ENCODE results near the gene TAF3.
A peak's percentile ranks its signal among the peaks of the same experiment; 100 is the strongest.

The TAF3 gene

DNA sequence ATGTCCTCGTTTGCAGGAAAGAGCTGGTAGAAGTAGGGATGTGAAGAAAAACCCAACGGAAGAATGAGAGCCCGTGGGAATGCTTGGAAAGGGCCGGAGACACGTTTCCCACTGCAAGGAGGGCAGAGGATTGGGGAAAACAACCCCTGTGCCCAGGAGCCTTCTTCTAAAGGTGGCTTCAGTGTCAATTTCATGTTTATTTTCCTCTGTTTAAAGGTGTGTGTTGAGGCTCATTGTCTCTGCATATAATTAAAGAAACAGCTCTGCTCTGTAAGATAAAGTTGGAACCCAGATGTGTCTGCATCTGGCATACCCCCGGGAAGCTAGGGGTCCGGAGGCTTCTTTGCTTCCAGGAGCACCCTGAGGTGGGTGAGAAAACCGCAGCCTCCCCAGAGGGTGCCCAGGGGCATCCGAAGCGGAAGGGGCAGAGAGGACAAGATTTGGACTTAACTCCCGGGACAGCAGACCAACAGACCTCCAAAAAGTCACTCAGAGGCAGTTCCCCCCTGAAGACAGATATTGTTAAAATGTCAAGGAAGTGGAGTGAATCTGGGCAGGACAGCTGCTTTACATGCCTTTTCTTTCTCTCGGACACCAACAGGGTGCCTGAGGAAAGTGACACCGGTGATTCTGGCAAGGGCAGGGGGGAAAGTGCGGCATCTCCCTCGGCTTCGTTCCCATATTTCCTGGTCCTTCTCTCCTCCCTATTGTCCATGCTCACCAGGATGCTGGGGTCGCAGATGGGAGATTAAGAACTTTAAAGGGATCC lies 227.6 kb downstream of the TAF3 start:
- Histone ChIP-seq H3K36me3 (ENCODE audit: control insufficient read depth, insufficient read depth, low read length) (no peaks in the 10 kb centered on the region), H3K4me3 (ENCODE audit: low read depth, low read length) (peak overlapping the region; percentile 48), H3K27me3 (ENCODE audit: control insufficient read depth, insufficient read depth, low read length) (peaks cover 94% of the 10 kb centered on the region), H3K9me3 (ENCODE audit: control insufficient read depth, insufficient read depth, low read length) (no peaks in the 10 kb centered on the region), H3K9ac (ENCODE audit: low read depth, low read length) (no peak overlapping the region), H3K4me1 (ENCODE audit: control insufficient read depth, insufficient read depth, low read length) (peaks cover 11% of the 10 kb centered on the region)

DNA sequence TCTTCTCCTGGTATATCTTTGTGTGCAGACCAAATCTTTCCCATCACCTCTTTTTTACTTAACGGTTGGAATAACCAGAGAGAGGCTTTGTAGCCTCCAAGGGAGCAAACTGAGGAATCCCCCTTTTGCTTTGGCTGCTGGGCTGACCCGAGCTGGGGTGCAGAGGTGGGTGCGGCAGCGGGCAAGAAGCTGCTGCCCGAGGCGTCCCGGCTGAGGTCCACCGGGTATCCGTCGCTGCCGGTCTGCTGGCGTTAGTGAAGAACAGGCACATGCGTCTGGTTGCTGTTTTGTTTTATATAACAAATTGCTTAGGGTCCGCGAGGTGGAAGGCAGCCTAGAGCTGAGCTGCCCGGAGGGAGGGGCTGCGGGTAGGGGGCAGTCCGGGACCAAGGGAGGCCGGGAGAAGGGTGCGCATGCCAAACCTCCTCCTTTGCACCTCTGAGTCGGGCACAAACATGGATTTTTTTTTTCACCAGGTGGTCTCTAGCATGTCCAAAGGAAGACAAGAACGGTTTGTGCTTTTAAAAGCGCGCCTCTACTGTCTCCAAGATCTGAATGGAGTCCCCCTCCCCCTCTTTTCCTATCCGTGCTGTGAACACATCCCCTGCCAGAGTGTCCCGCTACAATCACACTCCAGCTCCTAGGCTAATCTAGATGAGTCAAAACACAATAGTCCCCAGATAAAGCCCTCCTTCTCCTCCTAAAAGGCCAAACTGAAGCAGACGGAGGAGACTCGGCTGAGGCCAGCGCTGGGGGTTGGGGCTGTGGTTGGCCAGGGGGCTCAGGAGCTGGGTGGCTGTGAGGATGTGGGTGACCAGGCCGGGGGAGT lies 229.4 kb downstream of the TAF3 start:
- Histone ChIP-seq H3K4me3 (ENCODE audit: low read depth, low read length) (peak overlapping the region; percentile 26), H3K9ac (ENCODE audit: low read depth, low read length) (no peak overlapping the region), H3K27me3 (ENCODE audit: control insufficient read depth, insufficient read depth, low read length) (peaks cover 92% of the 10 kb centered on the region), H3K36me3 (ENCODE audit: control insufficient read depth, insufficient read depth, low read length) (no peaks in the 10 kb centered on the region), H3K9me3 (ENCODE audit: control insufficient read depth, insufficient read depth, low read length) (no peaks in the 10 kb centered on the region), H3K4me1 (ENCODE audit: control insufficient read depth, insufficient read depth, low read length) (peaks cover 11% of the 10 kb centered on the region)

DNA sequence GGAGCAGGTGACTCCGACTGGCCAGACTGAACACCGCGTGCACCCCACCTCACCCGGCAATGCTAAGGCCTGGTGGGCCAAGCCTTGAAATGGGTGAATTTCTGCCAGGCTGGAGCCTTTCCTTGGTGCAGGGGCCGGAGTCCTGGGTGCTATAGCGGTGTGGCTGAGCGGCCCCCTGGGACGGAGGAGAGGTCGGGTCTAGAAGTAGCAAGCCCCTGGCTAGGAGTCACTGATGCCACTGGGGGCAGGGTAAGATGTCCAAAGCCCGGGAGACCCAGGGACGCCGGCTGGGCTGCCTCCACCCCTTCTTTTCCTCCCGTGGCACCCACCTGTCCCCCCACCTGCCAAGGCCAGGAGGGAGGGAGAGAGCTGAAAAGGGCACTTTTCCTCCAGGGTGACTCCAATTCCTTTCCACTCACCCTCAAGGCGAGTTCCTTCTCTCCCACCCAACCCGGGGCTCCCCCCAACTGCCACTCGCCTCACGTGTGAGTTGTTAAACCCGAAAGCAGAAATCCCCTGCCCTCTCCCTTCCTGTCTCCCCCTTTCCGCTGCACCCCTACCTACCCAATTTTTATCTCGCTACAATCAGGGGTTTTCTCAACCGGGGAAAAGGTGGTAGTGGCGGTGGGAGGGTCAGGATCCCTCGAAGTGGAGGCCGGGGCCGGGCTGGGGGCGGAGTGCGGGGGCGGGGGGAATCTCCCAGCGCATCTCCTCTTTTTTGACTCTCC lies 230.1 kb downstream of the TAF3 start:
- H3K9me3 ChIP-seq (ENCODE audit: control insufficient read depth, insufficient read depth, low read length): no peaks in the 10 kb centered on the region
- peaks cover 90% of the 10 kb centered on the region for H3K27me3 ChIP-seq (ENCODE audit: control insufficient read depth, insufficient read depth, low read length)
- H3K9ac ChIP-seq (ENCODE audit: low read depth, low read length): no peak overlapping the region
- H3K36me3 ChIP-seq (ENCODE audit: control insufficient read depth, insufficient read depth, low read length): no peaks in the 10 kb centered on the region
- peaks cover 11% of the 10 kb centered on the region for H3K4me1 ChIP-seq (ENCODE audit: control insufficient read depth, insufficient read depth, low read length)
- peak overlapping the region; percentile 26 for H3K4me3 ChIP-seq (ENCODE audit: low read depth, low read length)

DNA sequence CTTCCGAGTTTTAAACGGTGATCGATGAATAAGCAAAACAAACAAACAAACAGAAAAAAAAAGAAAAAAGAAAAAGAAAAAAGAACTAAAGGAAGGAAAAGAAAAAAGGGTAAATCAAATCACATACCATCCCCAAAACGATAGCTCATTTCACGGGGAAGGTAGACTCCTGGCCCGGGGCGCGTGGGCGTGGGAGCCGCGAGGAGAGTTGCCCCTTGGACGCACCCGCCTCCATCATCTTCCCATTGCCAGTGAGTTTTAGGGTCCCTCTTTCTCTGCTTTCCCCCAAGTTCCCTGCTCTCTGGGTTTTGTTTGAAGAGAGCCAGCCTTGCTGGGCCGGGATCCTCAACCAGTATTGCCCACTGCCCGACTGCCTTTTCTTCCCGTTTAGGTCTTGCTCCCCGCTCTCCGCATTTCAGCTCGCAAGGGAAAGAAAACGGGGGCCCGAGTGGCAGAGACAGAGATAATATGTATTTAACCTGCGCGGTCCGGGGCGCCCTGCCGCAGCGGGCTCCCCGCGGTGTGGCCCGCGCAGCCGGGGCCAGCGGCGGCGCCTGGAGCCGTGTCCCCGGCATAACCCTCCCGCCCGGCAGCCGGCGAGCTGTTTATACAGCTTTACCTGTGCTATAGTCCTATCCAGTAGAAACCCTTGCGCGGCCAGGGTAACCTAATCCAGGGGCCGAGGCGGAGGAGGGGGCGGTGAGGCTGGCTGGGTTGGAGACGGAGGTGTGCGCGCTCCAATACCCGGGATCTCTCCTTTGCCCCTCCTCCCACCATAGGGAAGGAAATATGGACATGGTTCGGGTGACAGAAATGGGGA lies 230.9 kb downstream of the TAF3 start:
- Histone ChIP-seq H3K4me3 (ENCODE audit: low read depth, low read length) (peak overlapping the region; percentile 32), H3K4me1 (ENCODE audit: control insufficient read depth, insufficient read depth, low read length) (peaks cover 11% of the 10 kb centered on the region)

DNA sequence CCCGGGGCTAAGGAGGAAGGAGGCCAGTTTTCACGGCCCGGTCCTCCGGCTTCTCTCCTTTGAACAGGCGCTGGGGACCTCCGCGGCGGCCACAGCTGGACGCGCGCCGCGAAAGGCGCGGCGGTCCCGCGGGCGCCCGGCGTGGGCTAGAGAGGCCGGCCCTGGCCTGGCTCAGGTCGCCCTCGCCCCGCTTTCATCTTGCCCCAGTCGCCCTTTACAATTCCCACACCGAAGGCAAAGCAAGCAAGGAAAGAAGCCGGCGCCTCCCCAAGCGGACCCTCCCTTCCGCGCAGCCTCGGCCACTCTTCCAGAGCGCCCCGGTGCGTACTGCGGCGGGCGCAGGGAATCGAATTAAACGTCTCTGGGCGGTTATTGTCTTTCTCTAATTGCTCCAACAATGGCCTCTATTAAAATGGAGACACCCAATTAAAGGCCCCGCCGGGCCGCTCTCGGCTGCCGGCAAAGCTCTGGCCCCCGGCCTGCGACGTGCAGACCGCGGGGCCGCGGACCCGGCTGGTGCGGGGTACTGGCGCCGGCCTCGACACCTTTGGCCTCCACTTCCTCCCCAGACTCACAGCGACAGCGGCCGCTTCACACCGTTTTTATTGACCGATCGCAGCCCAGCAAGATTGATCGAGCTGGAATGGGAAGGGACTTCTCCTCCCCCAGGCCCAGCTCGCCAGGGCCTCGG lies 231.7 kb downstream of the TAF3 start:
- peaks cover 87% of the 10 kb centered on the region for H3K27me3 ChIP-seq (ENCODE audit: control insufficient read depth, insufficient read depth, low read length)
- H3K9ac ChIP-seq (ENCODE audit: low read depth, low read length): no peak overlapping the region
- H3K9me3 ChIP-seq (ENCODE audit: control insufficient read depth, insufficient read depth, low read length): no peaks in the 10 kb centered on the region
- H3K36me3 ChIP-seq (ENCODE audit: control insufficient read depth, insufficient read depth, low read length): no peaks in the 10 kb centered on the region
- H3K4me3 ChIP-seq (ENCODE audit: low read depth, low read length): peak overlapping the region; percentile 32
- peaks cover 5% of the 10 kb centered on the region for H3K4me1 ChIP-seq (ENCODE audit: control insufficient read depth, insufficient read depth, low read length)

More for the DNA sequence above, 230.9 kb downstream of the TAF3 start:
- no peaks in the 10 kb centered on the region for H3K36me3 ChIP-seq (ENCODE audit: control insufficient read depth, insufficient read depth, low read length)
- no peak overlapping the region for H3K9ac ChIP-seq (ENCODE audit: low read depth, low read length)
- H3K27me3 ChIP-seq (ENCODE audit: control insufficient read depth, insufficient read depth, low read length): peaks cover 89% of the 10 kb centered on the region
- H3K9me3 ChIP-seq (ENCODE audit: control insufficient read depth, insufficient read depth, low read length): no peaks in the 10 kb centered on the region

DNA sequence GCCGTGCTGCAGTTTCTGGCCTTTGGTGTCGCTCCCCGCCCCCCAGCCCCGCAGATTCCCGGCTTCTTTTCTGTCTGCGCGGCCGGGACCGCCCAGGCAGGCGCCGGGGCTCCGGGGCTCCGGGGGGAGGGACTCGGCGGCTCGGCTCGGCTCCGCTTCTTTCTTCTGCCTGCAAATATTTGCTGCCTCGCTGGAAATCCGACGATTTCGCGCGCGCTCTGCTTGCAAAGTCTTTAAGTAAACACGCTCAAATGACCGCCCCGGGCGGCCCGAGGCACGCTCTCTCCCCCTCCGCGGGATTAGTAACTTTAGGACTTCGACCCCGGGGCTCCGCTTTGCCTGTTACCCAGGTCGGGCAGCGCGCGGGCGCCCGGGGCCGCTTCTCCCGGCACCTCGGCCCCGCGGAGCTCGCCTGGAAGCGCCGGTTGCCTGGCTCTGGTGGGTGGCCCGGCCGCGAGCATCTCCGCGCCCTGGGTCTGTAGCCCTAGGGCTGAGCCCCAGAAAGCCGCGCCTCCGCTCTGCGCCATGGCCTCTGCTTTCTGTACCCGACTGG lies 232.3 kb downstream of the TAF3 start:
- H3K9me3 ChIP-seq (ENCODE audit: control insufficient read depth, insufficient read depth, low read length): no peaks in the 10 kb centered on the region
- peaks cover 5% of the 10 kb centered on the region for H3K4me1 ChIP-seq (ENCODE audit: control insufficient read depth, insufficient read depth, low read length)
- no peak overlapping the region for H3K9ac ChIP-seq (ENCODE audit: low read depth, low read length)
- peak overlapping the region; percentile 32 for H3K4me3 ChIP-seq (ENCODE audit: low read depth, low read length)
- peaks cover 87% of the 10 kb centered on the region for H3K27me3 ChIP-seq (ENCODE audit: control insufficient read depth, insufficient read depth, low read length)
- H3K36me3 ChIP-seq (ENCODE audit: control insufficient read depth, insufficient read depth, low read length): no peaks in the 10 kb centered on the region

DNA sequence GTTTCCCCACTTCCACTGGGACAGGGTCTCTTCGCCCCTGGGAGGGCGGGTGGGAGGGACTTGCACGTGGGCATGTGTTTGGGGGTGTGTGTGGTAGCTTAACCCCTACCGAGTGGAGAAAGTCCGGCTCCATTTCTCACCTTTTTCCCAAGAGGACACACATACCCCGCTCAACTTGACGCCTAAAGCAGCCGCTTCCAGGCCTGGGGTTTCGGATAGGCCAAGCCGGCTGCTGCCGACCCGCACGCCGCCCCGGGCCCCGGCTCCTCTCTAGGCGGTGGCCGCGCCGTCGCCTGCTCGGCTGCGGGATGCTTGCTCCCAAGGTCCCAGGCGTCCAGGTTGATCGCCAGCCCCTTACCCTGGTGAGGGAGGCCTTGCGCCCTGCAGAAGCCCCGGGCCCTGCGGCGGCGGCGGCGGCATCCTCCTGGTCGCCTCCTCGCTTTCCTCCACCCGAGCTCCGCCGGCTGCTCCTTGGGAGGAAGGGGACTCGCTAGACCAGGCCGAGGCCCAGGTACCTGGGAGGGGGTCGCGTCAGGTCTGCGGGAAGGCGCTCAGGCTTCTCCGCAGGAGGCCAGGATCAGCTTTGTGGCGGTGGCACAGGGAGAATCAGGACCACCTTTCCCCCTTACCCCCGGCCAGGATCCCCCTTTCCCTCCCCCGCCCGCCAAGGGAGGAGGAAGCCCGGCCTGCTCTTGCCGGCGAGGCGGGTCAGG lies 233.0 kb downstream of the TAF3 start:
- no peaks in the 10 kb centered on the region for H3K9me3 ChIP-seq (ENCODE audit: control insufficient read depth, insufficient read depth, low read length)
- H3K4me1 ChIP-seq (ENCODE audit: control insufficient read depth, insufficient read depth, low read length): peaks cover 2% of the 10 kb centered on the region
- peak overlapping the region; percentile 32 for H3K4me3 ChIP-seq (ENCODE audit: low read depth, low read length)
- H3K27me3 ChIP-seq (ENCODE audit: control insufficient read depth, insufficient read depth, low read length): peaks cover 86% of the 10 kb centered on the region
- no peaks in the 10 kb centered on the region for H3K36me3 ChIP-seq (ENCODE audit: control insufficient read depth, insufficient read depth, low read length)
- H3K9ac ChIP-seq (ENCODE audit: low read depth, low read length): no peak overlapping the region

DNA sequence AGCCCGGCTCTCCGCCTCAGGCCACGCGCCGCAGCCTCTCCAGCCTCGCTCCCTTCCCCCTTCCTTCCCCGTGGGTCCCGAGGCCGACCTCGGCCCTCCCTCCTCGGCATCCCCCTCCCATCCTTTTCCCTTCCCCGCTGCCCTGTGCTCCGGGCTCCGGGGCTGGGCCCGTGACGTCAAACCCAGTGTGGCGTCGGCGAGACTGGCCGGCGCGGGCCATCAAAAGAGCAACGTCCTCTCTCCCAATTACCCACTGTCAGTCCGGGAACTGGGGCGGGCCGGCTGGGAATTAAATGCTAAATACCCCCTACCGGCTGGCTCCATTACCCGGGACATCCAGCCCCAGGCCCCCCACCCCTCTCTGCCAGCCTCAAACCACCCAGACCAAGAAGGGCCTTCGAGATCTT lies 233.5 kb downstream of the TAF3 start:
- no peak overlapping the region for H3K9ac ChIP-seq (ENCODE audit: low read depth, low read length)
- H3K27me3 ChIP-seq (ENCODE audit: control insufficient read depth, insufficient read depth, low read length): peaks cover 86% of the 10 kb centered on the region
- H3K4me3 ChIP-seq (ENCODE audit: low read depth, low read length): peak overlapping the region; percentile 32

DNA sequence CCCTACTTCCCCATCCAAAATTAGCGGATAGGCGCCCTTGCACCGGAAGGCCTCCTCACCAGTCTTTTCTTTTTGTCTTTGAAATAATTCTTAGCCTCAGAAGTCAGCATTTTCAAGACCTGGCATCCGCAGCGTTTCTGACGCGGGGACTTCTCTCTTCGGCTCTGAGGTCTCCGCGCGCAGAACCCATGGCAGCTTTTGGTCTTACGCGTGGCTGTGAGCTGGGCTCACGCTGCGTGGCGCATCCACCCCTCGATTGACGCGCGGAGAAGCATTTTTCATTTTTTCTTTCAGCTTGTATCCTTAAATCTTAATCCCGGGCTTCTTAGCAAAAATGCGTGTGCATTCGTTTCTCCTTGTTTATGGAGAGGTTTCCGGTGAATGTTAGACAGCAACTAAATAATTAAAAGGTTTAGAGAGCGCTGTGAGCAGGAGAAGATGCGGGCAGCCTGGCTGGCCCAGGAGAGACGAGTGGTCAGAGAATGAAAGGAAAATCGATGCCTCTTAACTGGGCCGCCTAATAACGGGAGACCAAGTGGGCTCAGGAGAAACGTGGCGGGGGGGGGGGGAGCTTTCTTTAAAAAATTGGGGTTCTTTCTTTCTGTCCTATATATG lies 234.1 kb downstream of the TAF3 start:
- H3K4me3 ChIP-seq (ENCODE audit: low read depth, low read length): peak overlapping the region; percentile 32
- no peaks in the 10 kb centered on the region for H3K9me3 ChIP-seq (ENCODE audit: control insufficient read depth, insufficient read depth, low read length)
- no peaks in the 10 kb centered on the region for H3K36me3 ChIP-seq (ENCODE audit: control insufficient read depth, insufficient read depth, low read length)
- H3K27me3 ChIP-seq (ENCODE audit: control insufficient read depth, insufficient read depth, low read length): peaks cover 86% of the 10 kb centered on the region
- H3K9ac ChIP-seq (ENCODE audit: low read depth, low read length): no peak overlapping the region
- peaks cover 3% of the 10 kb centered on the region for H3K4me1 ChIP-seq (ENCODE audit: control insufficient read depth, insufficient read depth, low read length)

More for the DNA sequence above, 233.5 kb downstream of the TAF3 start:
- Histone ChIP-seq H3K4me1 (ENCODE audit: control insufficient read depth, insufficient read depth, low read length) (peaks cover 2% of the 10 kb centered on the region), H3K9me3 (ENCODE audit: control insufficient read depth, insufficient read depth, low read length) (no peaks in the 10 kb centered on the region), H3K36me3 (ENCODE audit: control insufficient read depth, insufficient read depth, low read length) (no peaks in the 10 kb centered on the region)

DNA sequence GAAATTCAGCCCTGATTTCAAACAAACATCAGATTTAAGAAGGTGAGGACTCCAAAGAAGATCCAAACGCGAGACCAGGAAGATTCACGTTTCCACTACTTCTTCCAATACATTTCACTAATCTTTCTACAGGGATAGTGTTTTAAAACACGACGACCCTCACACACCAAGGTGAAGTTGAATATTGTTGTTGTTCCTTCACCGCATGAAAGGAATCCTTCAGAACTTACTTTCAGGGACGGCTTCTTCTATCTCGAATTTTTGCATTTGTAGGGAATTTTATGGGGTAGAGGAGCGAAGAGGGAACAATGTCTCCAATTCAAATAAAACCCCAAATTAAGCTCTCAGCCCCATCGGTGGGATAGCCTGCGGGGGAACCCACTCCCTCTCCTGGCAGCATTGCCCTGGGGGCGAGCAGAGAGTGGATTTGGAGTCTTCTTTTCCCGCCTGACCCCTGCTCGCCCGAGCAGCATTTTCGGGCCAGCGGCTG lies 234.7 kb downstream of the TAF3 start:
- no peak overlapping the region for H3K9ac ChIP-seq (ENCODE audit: low read depth, low read length)
- H3K27me3 ChIP-seq (ENCODE audit: control insufficient read depth, insufficient read depth, low read length): peaks cover 86% of the 10 kb centered on the region
- H3K4me1 ChIP-seq (ENCODE audit: control insufficient read depth, insufficient read depth, low read length): peaks cover 4% of the 10 kb centered on the region
- H3K4me3 ChIP-seq (ENCODE audit: low read depth, low read length): peak overlapping the region; percentile 32
- H3K36me3 ChIP-seq (ENCODE audit: control insufficient read depth, insufficient read depth, low read length): no peaks in the 10 kb centered on the region
- H3K9me3 ChIP-seq (ENCODE audit: control insufficient read depth, insufficient read depth, low read length): no peaks in the 10 kb centered on the region
